ENCODE results near the gene IQCH. TPM values are rescaled to one million over a fixed set of nuclear protein-coding genes. Genes with fewer than 3 reads are reported as not detected.

IQCH gene
- total and polyA plus RNA-seq, 8 donors, result 0.49 to 1.6 (median 1.2) TPM

- no peak for TF ChIP-seq CTCF (IDR thresholded peaks at IDR 0.05)
- ATAC-seq, result peak; percentile 66 to 85 (median 80)
- peak in 1 of 6 donors; percentile 39 for DNase-seq
- no peaks in the 10 kb centered on the region for H3K27me3 ChIP-seq
- intact Hi-C loops (cut with DNase I), result no loop called here
- H3K9me3 ChIP-seq, result no peaks in the 10 kb centered on the region
- no peak overlapping the region for H3K4me3 ChIP-seq
- WGBS, 2 donors, result 62 to 65% methylated on average over 4 of the region's 4 CpGs
- H3K27ac ChIP-seq, result no peak overlapping the region
- FAIRE-seq, result no peak
- no peaks in the 10 kb centered on the region for H3K4me1 ChIP-seq
- H3K36me3 ChIP-seq, result no peaks in the 10 kb centered on the region
These were observed 150.9 kb downstream of the IQCH start for GRCh38 chr15:67405208-67406191.

- H3K4me1 ChIP-seq, result no peaks in the 10 kb centered on the region
- H3K27me3 ChIP-seq, result no peaks in the 10 kb centered on the region
- intact Hi-C loops (cut with DNase I), result no loop called here
- no peak overlapping the region for H3K4me3 ChIP-seq
- no peak overlapping the region for H3K27ac ChIP-seq
- ATAC-seq, result peak in 2 of 4 donors; percentile 43 to 55
- no peak for FAIRE-seq
- TF ChIP-seq CTCF (IDR thresholded peaks at IDR 0.05), result no peak
- no peaks in the 10 kb centered on the region for H3K9me3 ChIP-seq
- 92 to 93% methylated on average over 1 of the region's 1 CpG for WGBS, 2 donors
- H3K36me3 ChIP-seq, result no peaks in the 10 kb centered on the region
- DNase-seq, result no peak
These were observed 151.8 kb downstream of the IQCH start for GRCh38 chr15:67406257-67406861.

- FAIRE-seq (no peak), DNase-seq (no peak), ATAC-seq (no peak)
- intact Hi-C loops (cut with DNase I), result no loop called here
- Histone ChIP-seq H3K27ac (no peak overlapping the region), H3K4me1 (no peaks in the 10 kb centered on the region), H3K4me3 (no peak overlapping the region), H3K9me3 (no peaks in the 10 kb centered on the region), H3K36me3 (no peaks in the 10 kb centered on the region), H3K27me3 (no peaks in the 10 kb centered on the region)
- no peak for TF ChIP-seq CTCF (IDR thresholded peaks at IDR 0.05)
- WGBS, 2 donors, result 88 to 94% methylated on average over 8 of the region's 8 CpGs
These were observed 153.2 kb downstream of the IQCH start for GRCh38 chr15:67407786-67408185.

- no peak for DNase-seq
- intact Hi-C loops (cut with DNase I), result no loop called here
- H3K4me3 ChIP-seq, result no peak overlapping the region
- no peak for FAIRE-seq
- H3K9me3 ChIP-seq, result no peaks in the 10 kb centered on the region
- no peak for TF ChIP-seq CTCF (IDR thresholded peaks at IDR 0.05)
- H3K4me1 ChIP-seq, result no peaks in the 10 kb centered on the region
- ATAC-seq, result no peak
- 92 to 93% methylated on average over 6 of the region's 6 CpGs for WGBS, 2 donors
- no peak overlapping the region for H3K27ac ChIP-seq
- H3K36me3 ChIP-seq, result no peaks in the 10 kb centered on the region
- no peaks in the 10 kb centered on the region for H3K27me3 ChIP-seq
These were observed 154.6 kb downstream of the IQCH start for GRCh38 chr15:67409175-67409574.

GRCh38 chr15:67411486-67411885, 156.9 kb downstream of the IQCH start:
- no peak for TF ChIP-seq CTCF (IDR thresholded peaks at IDR 0.05)
- Histone ChIP-seq H3K27me3 (no peaks in the 10 kb centered on the region), H3K4me1 (no peaks in the 10 kb centered on the region), H3K27ac (no peak overlapping the region), H3K36me3 (no peaks in the 10 kb centered on the region), H3K4me3 (no peak overlapping the region), H3K9me3 (no peaks in the 10 kb centered on the region)
- DNase-seq (no peak), ATAC-seq (no peak), FAIRE-seq (no peak)
- intact Hi-C loops (cut with DNase I), result no loop called here

All from pancreas (tissue), 10 donors.